Keratinocyte (primary cell): ENCODE measurements around the gene SFMBT2. TPM values are rescaled to one million over a fixed set of nuclear protein-coding genes. Genes with fewer than 3 reads are reported as not detected.

ENCODE experiments used
- DNase-seq: peaks from one replicate; pipeline ENCODE4 v3.0.0-alpha.2; 2011; ENCODE audit warnings: low read depth, missing footprints, low spot score
- FAIRE-seq: peaks from 2 replicates; lab custom pipeline; 2011; peaks lifted over from hg19 to GRCh38; lab: Jason Lieb, UNC
- H2AFZ ChIP-seq: 2 replicates; pipeline ENCODE4 v1.6.0; 2012; ENCODE audit warnings: low read length, control low read depth, inconsistent platforms; ENCODE audit not compliant: control insufficient read depth
- H3K27ac ChIP-seq: 2 replicates; pipeline ENCODE4 v1.5.1; 2011; ENCODE audit warnings: low read length; ENCODE audit not compliant: control insufficient read depth, insufficient read depth
- H3K27me3 ChIP-seq: 3 replicates; pipeline ENCODE4 v1.6.0; 2011; ENCODE audit warnings: low read length; ENCODE audit not compliant: control insufficient read depth, insufficient read depth; ENCODE audit errors: extremely low read depth
- H3K36me3 ChIP-seq, 2 experiments: 2 replicates in 1 of 2; 3 replicates in 1 of 2; pipeline ENCODE4 v1.5.1; 2011; ENCODE audit warnings: low read length in 2 of 2, mild to moderate bottlenecking in 1 of 2; ENCODE audit not compliant: control insufficient read depth in 2 of 2, insufficient read depth in 2 of 2; ENCODE audit errors: extremely low read depth in 1 of 2
- H3K4me1 ChIP-seq: 3 replicates; pipeline ENCODE4 v1.5.1; 2011; ENCODE audit warnings: low read length; ENCODE audit not compliant: control insufficient read depth, insufficient read depth; ENCODE audit errors: extremely low read depth
- H3K4me2 ChIP-seq: 3 replicates; pipeline ENCODE4 v1.6.0; 2011; ENCODE audit warnings: low read depth, low read length; ENCODE audit not compliant: control insufficient read depth, insufficient read depth; ENCODE audit errors: extremely low read depth
- H3K4me3 ChIP-seq, 3 experiments: fragments of 200-600 bp in 1 of 3; sonication (generic) in 1 of 3; 2 replicates in 2 of 3; 3 replicates in 1 of 3; pipeline ENCODE4 v1.5.1; 2011 to 2016; ENCODE audit warnings: low read length in 3 of 3, mild to moderate bottlenecking in 3 of 3, control low read depth in 2 of 3, inconsistent platforms in 1 of 3, low read depth in 1 of 3, mixed read lengths in 1 of 3, mixed run types in 1 of 3, moderate library complexity in 1 of 3; ENCODE audit not compliant: control insufficient read depth in 2 of 3, insufficient read depth in 2 of 3; ENCODE audit errors: extremely low read depth in 1 of 3
- H3K79me2 ChIP-seq: 2 replicates; pipeline ENCODE4 v1.6.0; 2012; ENCODE audit warnings: low read length; ENCODE audit not compliant: control insufficient read depth, insufficient read depth
- H3K9ac ChIP-seq: 3 replicates; pipeline ENCODE4 v1.6.0; 2011; ENCODE audit warnings: low read length; ENCODE audit not compliant: control insufficient read depth, insufficient read depth; ENCODE audit errors: extremely low read depth
- H3K9me1 ChIP-seq: 3 replicates; pipeline ENCODE4 v1.6.0; 2011; ENCODE audit warnings: low read length; ENCODE audit not compliant: control insufficient read depth, insufficient read depth; ENCODE audit errors: extremely low read depth
- H3K9me3 ChIP-seq: 2 replicates; pipeline ENCODE4 v1.5.1; 2012; ENCODE audit warnings: low read depth, low read length; ENCODE audit not compliant: control insufficient read depth
- H4K20me1 ChIP-seq: 3 replicates; pipeline ENCODE4 v1.6.0; 2011; ENCODE audit warnings: low read length; ENCODE audit not compliant: control insufficient read depth, insufficient read depth; ENCODE audit errors: extremely low read depth
- CTCF ChIP-seq, 3 experiments: IDR thresholded peaks in 1 of 3; conservative IDR thresholded peaks in 1 of 3; optimal IDR thresholded peaks in 1 of 3; 2 replicates in 2 of 3; 3 replicates in 1 of 3; pipeline versions ENCODE3 to v1.5.1; 2011; ENCODE audit warnings: low read length in 3 of 3, mild to moderate bottlenecking in 3 of 3, moderate library complexity in 2 of 3, control low read depth in 1 of 3, inconsistent platforms in 1 of 3; ENCODE audit not compliant: insufficient read depth in 2 of 3; ENCODE audit errors: extremely low read depth in 1 of 3
- EZH2 ChIP-seq: IDR thresholded peaks from one replicate; pipeline ENCODE4 v1.6.1; 2012; ENCODE audit warnings: inconsistent platforms, mild to moderate bottlenecking, low read length, moderate library complexity
- dilution Hi-C: fragments of 300-500 bp; cut with MboI; formaldehyde crosslinking; loops from one replicate; pipeline ENCODE4 v1.7.0; 2020; ENCODE audit warnings: low sequenced_read_pairs; ENCODE audit not compliant: extremely low pct_ligation_motif_present
- polyA plus RNA-seq, 5 experiments: library from polyadenylated mRNA; depleted of rRNA in 3 of 5; stranded (reverse) in 3 of 5; stranded (forward) in 1 of 5; unstranded in 1 of 5; fragments of >200 nt; gene quantifications; 1 replicate in 1 of 5; 2 replicates in 3 of 5; 3 replicates in 1 of 5; pipeline versions ENCODE4 v1.2.1 to v1.2.3, GENCODE V29; 2011 to 2012; ENCODE audit warnings: missing spikeins in 2 of 5, low read depth in 1 of 5, low replicate concordance in 1 of 5

SFMBT2 gene
- polyA plus RNA-seq, 1 donor (not counting 4 experiments of a cell fraction or from before 2014, with no cell fraction given) = 0.71 TPM

GRCh38 chr10:7231509-7232414, 179.1 kb downstream of the SFMBT2 start:
- Histone ChIP-seq H3K9ac (no peak overlapping the region), H3K27me3 (no peaks in the 10 kb centered on the region), H3K36me3 (no peaks in the 10 kb centered on the region), H3K79me2 (no peaks in the 10 kb centered on the region), H3K9me1 (no peaks in the 10 kb centered on the region), H3K4me2 (no peak overlapping the region), H3K4me1 (no peaks in the 10 kb centered on the region), H3K4me3 (no peak overlapping the region), H4K20me1 (no peaks in the 10 kb centered on the region), H2AFZ (no peak overlapping the region), H3K27ac (no peak overlapping the region), H3K9me3 (no peaks in the 10 kb centered on the region)
- TF ChIP-seq CTCF (optimal IDR thresholded peaks at IDR 0.05 in 1 of 3, IDR thresholded peaks at IDR 0.05 in 1 of 3, conservative IDR thresholded peaks at IDR 0.05 in 1 of 3; ENCODE audit: extremely low read depth in 1 of 3, insufficient read depth in 2 of 3, low read length in 3 of 3) (no peak), EZH2 (no peak)
- dilution Hi-C loops = no loop called here
- DNase-seq (no peak), FAIRE-seq (no peak)

- no peaks in the 10 kb centered on the region for H3K27me3 ChIP-seq
- DNase-seq (no peak), FAIRE-seq (no peak)
- H3K27ac ChIP-seq = no peak overlapping the region
- dilution Hi-C loops = no loop called here
- no peak overlapping the region for H2AFZ ChIP-seq
- no peak overlapping the region for H3K4me3 ChIP-seq
- no peaks in the 10 kb centered on the region for H3K9me3 ChIP-seq
- H4K20me1 ChIP-seq = no peaks in the 10 kb centered on the region
- H3K79me2 ChIP-seq = no peaks in the 10 kb centered on the region
- no peaks in the 10 kb centered on the region for H3K4me1 ChIP-seq
- H3K9me1 ChIP-seq = no peaks in the 10 kb centered on the region
- H3K36me3 ChIP-seq = no peaks in the 10 kb centered on the region
- no peak overlapping the region for H3K4me2 ChIP-seq
- TF ChIP-seq CTCF (optimal IDR thresholded peaks at IDR 0.05 in 1 of 3, IDR thresholded peaks at IDR 0.05 in 1 of 3, conservative IDR thresholded peaks at IDR 0.05 in 1 of 3; ENCODE audit: extremely low read depth in 1 of 3, insufficient read depth in 2 of 3, low read length in 3 of 3) (no peak), EZH2 (no peak)
- H3K9ac ChIP-seq = no peak overlapping the region
These were observed 179.9 kb downstream of the SFMBT2 start for GRCh38 chr10:7230951-7231350.
